Type B pancreatic cell (in vitro differentiated cells): ENCODE results near the gene EEPD1. TPM values are rescaled to one million over a fixed set of nuclear protein-coding genes. Genes with fewer than 3 reads are reported as not detected.
A peak's percentile ranks its signal among the peaks of the same experiment; 100 is the strongest.

Experiments
- DNase-seq: peaks from one replicate; pipeline ENCODE4 v3.0.0; 2021; ENCODE audit warnings: mixed read lengths; ENCODE audit not compliant: unreplicated experiment; ENCODE audit errors: extremely low spot score
- H3K27ac Mint-ChIP-seq: 2 replicates; pipeline ENCODE4 v1.8.0; 2021; ENCODE audit warnings: mild to moderate bottlenecking, mixed read lengths
- H3K27me3 Mint-ChIP-seq: 2 replicates; pipeline ENCODE4 v1.8.0; 2021; ENCODE audit warnings: mixed read lengths
- H3K36me3 Mint-ChIP-seq: 2 replicates; pipeline ENCODE4 v1.8.0; 2021; ENCODE audit warnings: mixed read lengths
- H3K4me1 Mint-ChIP-seq: one replicate; pipeline ENCODE4 v1.8.0; 2021; ENCODE audit warnings: mixed read lengths; ENCODE audit not compliant: unreplicated experiment
- H3K4me3 Mint-ChIP-seq: 2 replicates; pipeline ENCODE4 v1.8.0; 2021; ENCODE audit warnings: mild to moderate bottlenecking, mixed read lengths
- H3K9me3 Mint-ChIP-seq: 2 replicates; pipeline ENCODE4 v1.8.0; 2021; ENCODE audit warnings: mixed read lengths
- total RNA-seq: library from RNA; stranded (reverse); gene quantifications from 2 replicates; pipeline ENCODE4 v1.2.1, GENCODE V29; 2021; ENCODE audit warnings: low replicate concordance
- TF ChIP-seq, protein P1 (sequence below): fragments of 200-600 bp; sonication (generic); conservative IDR thresholded peaks from 2 replicates; pipeline ENCODE4 v1.5.0; 2021; ENCODE audit warnings: antibody characterized with exemption, mild to moderate bottlenecking

The EEPD1 gene
- total RNA-seq, 1 donor from 2014 or later = 35.8 TPM

- H3K27me3 Mint-ChIP-seq = no peaks in the 10 kb centered on the region
Observed at GRCh38 chr7:36299223-36299774, 146.2 kb downstream of the EEPD1 start.

DNA sequence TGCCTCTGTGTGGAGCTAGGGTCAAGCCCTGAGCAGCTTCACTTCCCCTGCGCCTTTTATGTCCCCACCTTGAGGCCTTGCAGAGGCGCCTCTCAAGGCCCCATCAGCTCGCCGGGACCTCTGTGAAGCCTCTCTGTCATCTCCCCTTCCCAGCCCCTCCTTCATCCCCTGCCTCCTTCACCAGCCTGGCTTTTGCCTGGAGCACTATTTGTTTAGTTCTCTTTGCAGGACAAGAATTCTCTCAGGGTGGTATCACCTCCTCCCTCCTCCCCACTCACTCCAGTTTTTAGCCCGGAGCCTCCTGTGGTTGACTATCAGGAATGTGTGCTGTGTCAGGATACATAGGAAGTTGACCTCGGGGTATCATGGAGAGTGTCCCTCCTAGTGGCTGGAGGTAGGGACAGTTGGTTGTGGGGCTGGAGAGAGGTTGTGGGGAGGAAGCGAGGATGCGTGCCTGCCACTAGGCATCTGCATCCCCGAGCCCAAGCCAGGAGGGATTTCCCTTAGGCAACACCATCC is 146.8 kb downstream of the EEPD1 start:
- H3K27me3 Mint-ChIP-seq = no peaks in the 10 kb centered on the region
- H3K9me3 Mint-ChIP-seq = no peaks in the 10 kb centered on the region
- peaks cover 31% of the 10 kb centered on the region for H3K4me1 Mint-ChIP-seq
- no peak overlapping the region for H3K4me3 Mint-ChIP-seq
- TF ChIP-seq, protein P1, sequence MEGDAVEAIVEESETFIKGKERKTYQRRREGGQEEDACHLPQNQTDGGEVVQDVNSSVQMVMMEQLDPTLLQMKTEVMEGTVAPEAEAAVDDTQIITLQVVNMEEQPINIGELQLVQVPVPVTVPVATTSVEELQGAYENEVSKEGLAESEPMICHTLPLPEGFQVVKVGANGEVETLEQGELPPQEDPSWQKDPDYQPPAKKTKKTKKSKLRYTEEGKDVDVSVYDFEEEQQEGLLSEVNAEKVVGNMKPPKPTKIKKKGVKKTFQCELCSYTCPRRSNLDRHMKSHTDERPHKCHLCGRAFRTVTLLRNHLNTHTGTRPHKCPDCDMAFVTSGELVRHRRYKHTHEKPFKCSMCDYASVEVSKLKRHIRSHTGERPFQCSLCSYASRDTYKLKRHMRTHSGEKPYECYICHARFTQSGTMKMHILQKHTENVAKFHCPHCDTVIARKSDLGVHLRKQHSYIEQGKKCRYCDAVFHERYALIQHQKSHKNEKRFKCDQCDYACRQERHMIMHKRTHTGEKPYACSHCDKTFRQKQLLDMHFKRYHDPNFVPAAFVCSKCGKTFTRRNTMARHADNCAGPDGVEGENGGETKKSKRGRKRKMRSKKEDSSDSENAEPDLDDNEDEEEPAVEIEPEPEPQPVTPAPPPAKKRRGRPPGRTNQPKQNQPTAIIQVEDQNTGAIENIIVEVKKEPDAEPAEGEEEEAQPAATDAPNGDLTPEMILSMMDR = no peak
- peaks cover 25% of the 10 kb centered on the region for H3K36me3 Mint-ChIP-seq
- DNase-seq = no peak
- no peak overlapping the region for H3K27ac Mint-ChIP-seq

More at GRCh38 chr7:36299223-36299774, 146.2 kb downstream of the EEPD1 start:
- Mint-ChIP-seq H3K27ac (no peak overlapping the region), H3K4me3 (no peak overlapping the region), H3K36me3 (peaks cover 25% of the 10 kb centered on the region), H3K4me1 (peaks cover 26% of the 10 kb centered on the region), H3K9me3 (no peaks in the 10 kb centered on the region)
- TF ChIP-seq, protein P1 = no peak
- DNase-seq = no peak

- no peak overlapping the region for H3K4me3 Mint-ChIP-seq
- H3K27me3 Mint-ChIP-seq = no peaks in the 10 kb centered on the region
- no peaks in the 10 kb centered on the region for H3K9me3 Mint-ChIP-seq
- no peak for DNase-seq
- no peak overlapping the region for H3K27ac Mint-ChIP-seq
- peaks cover 31% of the 10 kb centered on the region for H3K4me1 Mint-ChIP-seq
- TF ChIP-seq, protein P1 = no peak
- peaks cover 23% of the 10 kb centered on the region for H3K36me3 Mint-ChIP-seq
Observed at GRCh38 chr7:36300696-36301350, 147.8 kb downstream of the EEPD1 start.

- TF ChIP-seq, protein P1 = no peak
- Mint-ChIP-seq H3K9me3 (no peaks in the 10 kb centered on the region), H3K36me3 (peaks cover 17% of the 10 kb centered on the region), H3K4me1 (peaks cover 31% of the 10 kb centered on the region), H3K27ac (no peak overlapping the region), H3K4me3 (no peak overlapping the region), H3K27me3 (no peaks in the 10 kb centered on the region)
- DNase-seq = no peak
Observed at GRCh38 chr7:36301914-36302771, 149.1 kb downstream of the EEPD1 start.

GRCh38 chr7:36303202-36304098 is 150.4 kb downstream of the EEPD1 start:
- H3K27me3 Mint-ChIP-seq = no peaks in the 10 kb centered on the region
- peaks cover 12% of the 10 kb centered on the region for H3K36me3 Mint-ChIP-seq
- TF ChIP-seq, protein P1 = no peak
- H3K9me3 Mint-ChIP-seq = no peaks in the 10 kb centered on the region
- peaks cover 31% of the 10 kb centered on the region for H3K4me1 Mint-ChIP-seq
- no peak for DNase-seq
- H3K4me3 Mint-ChIP-seq = no peak overlapping the region
- H3K27ac Mint-ChIP-seq = peak overlapping the region; percentile 39
